ENCODE measurements around the gene SH3PXD2B. TPM values are rescaled to one million over a fixed set of nuclear protein-coding genes. Genes with fewer than 3 reads are reported as not detected.
"Not testable (repeated sequence)": the region's sequence is repeated elsewhere in the genome, so short reads cannot be mapped to it uniquely, and the experiment has no call there.

SH3PXD2B gene
- total RNA-seq, 1 donor: 0.52 TPM

DNA sequence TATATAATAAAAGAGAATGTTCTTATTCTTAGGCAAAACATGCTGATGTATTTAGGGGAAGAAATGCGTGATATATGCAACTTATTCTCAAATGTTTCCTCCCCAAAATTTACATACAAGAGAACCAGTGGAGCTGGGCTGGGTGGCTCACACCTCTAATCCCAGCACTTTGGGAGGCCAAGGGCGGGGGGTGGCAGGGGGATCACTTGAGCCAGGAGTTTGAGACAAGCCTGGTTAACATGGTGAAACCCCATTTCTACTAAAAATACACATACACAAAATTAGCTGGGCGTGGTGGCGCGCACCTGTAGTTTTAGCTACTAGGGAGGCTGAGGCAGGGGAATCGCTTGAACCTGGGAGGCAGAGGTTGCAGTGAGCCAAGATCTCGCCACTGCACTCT lies 143.3 kb downstream of the SH3PXD2B start:
- Histone ChIP-seq H3K4me1 (ENCODE audit: insufficient read depth, low read length) (no peaks in the 10 kb centered on the region), H3K4me3 (ENCODE audit: low read length) (no peak overlapping the region), H3K9me3 (ENCODE audit: low read depth, low read length) (no peaks in the 10 kb centered on the region)

DNA sequence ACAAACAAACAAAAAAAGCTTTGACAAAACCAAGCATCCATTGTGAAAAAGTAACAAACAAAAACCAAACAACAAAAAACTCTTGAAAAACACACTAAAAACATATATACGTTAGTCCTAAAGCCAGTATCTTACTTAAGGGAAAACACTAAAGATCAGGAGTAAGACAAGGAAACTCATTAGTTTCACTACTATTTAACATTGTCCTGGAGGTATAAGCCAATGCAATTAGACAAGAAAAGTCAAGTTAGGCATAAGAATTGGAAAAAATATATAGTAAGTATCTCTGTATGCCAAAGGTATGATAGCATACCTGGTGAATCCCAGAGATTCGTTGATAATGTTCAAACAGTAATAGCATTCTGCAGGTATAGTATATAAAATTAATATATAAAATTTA lies 148.9 kb downstream of the SH3PXD2B start:
- H3K27me3 ChIP-seq (ENCODE audit: insufficient read depth, low read length): no peaks in the 10 kb centered on the region
- H3K4me1 ChIP-seq (ENCODE audit: insufficient read depth, low read length): no peaks in the 10 kb centered on the region
- no peaks in the 10 kb centered on the region for H3K9me3 ChIP-seq (ENCODE audit: low read depth, low read length)
- H3K4me3 ChIP-seq (ENCODE audit: low read length): no peak overlapping the region

More for the DNA sequence above, 143.3 kb downstream of the SH3PXD2B start:
- H3K27me3 ChIP-seq (ENCODE audit: insufficient read depth, low read length): no peaks in the 10 kb centered on the region

DNA sequence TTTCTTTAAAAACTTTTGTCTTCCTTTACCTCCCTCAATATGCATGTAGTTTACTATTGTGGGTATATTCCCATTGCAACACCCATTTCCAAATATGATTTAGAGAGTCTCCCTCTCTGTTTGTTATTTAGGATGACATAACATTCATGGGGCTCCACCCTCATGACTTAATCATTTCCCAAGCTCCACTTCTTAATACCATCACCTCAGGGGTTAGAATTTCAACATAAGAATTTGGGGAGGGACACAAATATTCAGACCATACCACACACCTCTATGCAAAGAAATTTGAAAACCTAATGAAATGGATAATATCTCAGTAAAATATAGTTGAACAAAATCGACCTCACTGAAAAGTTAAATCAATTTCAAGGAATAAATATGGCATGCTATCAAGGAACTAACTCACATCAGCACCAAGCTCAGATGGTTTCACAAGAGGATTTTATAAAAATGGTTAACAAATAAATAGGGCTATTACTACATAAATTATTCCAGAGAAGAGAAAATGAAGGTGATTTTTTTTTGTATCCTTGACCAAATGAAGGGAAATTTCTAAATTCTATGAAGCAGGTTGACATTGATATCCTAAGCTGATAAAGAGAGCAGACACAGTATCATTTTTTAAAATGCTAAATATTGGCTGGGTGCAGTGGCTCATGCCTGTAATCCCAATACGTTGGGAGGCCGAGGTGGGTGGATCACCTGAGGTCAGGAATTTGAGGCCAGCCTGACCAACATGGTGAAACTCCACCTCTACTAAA lies 150.6 kb downstream of the SH3PXD2B start:
- H3K4me1 ChIP-seq (ENCODE audit: insufficient read depth, low read length): no peaks in the 10 kb centered on the region
- H3K4me3 ChIP-seq (ENCODE audit: low read length): no peak overlapping the region
- H3K9me3 ChIP-seq (ENCODE audit: low read depth, low read length): no peaks in the 10 kb centered on the region
- H3K27me3 ChIP-seq (ENCODE audit: insufficient read depth, low read length): no peaks in the 10 kb centered on the region

DNA sequence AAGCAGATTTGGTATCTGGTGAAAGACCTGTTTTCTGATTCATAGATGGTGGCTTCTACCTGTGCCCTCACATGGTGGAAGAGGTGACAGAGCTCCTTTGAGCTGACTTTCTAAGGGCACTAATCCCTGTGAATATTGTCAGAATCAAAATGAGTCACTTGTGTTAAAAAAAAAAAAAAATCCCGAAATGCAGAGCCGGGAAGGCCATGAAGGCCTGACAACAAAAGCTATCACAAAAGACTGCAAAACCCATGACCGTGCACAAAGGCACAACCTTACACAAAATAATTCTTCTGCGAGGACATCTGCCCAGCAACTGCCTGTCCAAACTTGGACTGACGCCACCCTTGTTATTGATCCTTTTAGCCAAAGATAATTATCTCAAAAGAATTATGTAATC lies 151.2 kb downstream of the SH3PXD2B start:
- no peaks in the 10 kb centered on the region for H3K27me3 ChIP-seq (ENCODE audit: insufficient read depth, low read length)
- H3K4me1 ChIP-seq (ENCODE audit: insufficient read depth, low read length): no peaks in the 10 kb centered on the region
- H3K4me3 ChIP-seq (ENCODE audit: low read length): no peak overlapping the region
- H3K9me3 ChIP-seq (ENCODE audit: low read depth, low read length): no peaks in the 10 kb centered on the region

DNA sequence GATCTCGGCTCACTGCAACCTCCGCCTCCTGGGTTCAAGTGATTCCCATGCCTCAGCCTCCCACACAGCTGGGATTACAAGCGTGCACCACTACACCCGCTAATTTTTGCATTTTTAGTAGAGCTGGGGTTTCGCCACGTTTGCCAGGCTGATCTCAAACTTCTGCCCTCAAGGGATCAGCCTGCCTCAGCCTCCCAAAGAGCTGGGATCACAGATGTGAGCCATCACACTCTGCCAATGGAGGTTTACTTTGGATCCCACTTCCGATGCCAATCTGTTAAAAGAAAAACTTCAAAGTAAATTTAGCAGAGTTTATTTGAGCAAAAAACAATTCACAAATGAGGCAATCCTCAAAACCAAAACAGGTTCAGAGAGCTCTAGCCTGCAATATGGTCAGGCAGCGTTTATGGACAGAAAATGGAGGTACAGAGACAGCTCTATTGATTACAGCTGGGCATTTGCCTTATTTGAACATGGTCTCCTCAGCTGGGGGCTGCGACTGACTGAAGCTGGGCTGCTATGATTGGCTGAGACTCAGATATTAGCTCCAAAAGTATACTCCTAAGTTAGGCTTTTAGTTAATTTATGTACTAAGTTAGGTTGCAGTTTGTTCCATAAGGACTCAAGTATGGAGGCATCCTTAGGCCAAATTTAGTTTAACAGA lies 152.1 kb downstream of the SH3PXD2B start:
- Histone ChIP-seq H3K9me3 (ENCODE audit: low read depth, low read length) (no peaks in the 10 kb centered on the region), H3K27me3 (ENCODE audit: insufficient read depth, low read length) (no peaks in the 10 kb centered on the region), H3K4me3 (ENCODE audit: low read length) (no peak overlapping the region), H3K4me1 (ENCODE audit: insufficient read depth, low read length) (no peaks in the 10 kb centered on the region)

DNA sequence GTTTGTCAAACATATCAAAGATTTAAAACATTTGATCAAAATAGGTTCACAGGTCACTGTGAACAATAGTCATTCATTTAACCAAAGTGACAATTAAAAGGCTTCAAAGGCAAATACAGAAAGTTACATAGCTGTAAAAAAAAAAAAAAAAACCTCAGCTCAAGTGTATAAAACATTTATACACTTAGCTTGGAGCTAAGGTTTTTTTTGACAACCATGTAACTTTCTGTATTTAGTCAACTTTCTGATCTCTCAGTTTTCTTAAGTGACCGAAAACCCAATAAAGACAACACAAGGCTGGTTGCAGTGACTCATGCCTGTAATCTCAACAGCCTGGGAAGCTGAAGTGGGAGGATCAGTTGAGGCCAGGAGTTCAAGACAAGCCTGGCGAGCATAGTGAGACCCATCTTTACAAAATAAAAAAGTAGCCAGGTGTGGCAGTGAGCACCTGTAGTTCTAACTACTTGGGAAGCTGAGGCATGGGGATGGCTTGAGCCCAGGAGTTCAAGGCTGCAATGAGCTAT lies 154.3 kb downstream of the SH3PXD2B start:
- H3K9me3 ChIP-seq (ENCODE audit: low read depth, low read length): no peaks in the 10 kb centered on the region
- no peaks in the 10 kb centered on the region for H3K27me3 ChIP-seq (ENCODE audit: insufficient read depth, low read length)
- H3K4me3 ChIP-seq (ENCODE audit: low read length): no peak overlapping the region
- no peaks in the 10 kb centered on the region for H3K4me1 ChIP-seq (ENCODE audit: insufficient read depth, low read length)

DNA sequence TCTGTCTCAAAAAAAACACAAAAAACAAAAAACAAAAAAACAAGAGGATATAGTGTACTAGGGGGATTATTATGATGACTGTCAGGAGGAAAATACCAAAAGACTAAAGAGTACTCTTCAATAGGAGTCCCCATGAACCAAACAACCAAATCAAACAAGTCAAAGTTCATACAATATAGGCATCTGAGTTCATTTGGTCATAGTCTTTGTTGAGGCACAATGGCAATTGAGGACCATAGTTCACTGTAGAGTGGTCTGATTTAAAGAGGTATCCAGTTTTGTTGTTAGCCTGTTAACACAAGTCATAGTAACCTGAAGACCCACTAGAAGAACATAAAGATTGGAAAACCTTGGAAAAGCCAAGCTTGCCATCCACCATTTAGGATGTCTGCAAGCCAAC lies 159.5 kb downstream of the SH3PXD2B start:
- H3K4me1 ChIP-seq (ENCODE audit: insufficient read depth, low read length): peaks cover 5% of the 10 kb centered on the region
- no peaks in the 10 kb centered on the region for H3K27me3 ChIP-seq (ENCODE audit: insufficient read depth, low read length)
- no peak overlapping the region for H3K4me3 ChIP-seq (ENCODE audit: low read length)
- no peaks in the 10 kb centered on the region for H3K9me3 ChIP-seq (ENCODE audit: low read depth, low read length)

DNA sequence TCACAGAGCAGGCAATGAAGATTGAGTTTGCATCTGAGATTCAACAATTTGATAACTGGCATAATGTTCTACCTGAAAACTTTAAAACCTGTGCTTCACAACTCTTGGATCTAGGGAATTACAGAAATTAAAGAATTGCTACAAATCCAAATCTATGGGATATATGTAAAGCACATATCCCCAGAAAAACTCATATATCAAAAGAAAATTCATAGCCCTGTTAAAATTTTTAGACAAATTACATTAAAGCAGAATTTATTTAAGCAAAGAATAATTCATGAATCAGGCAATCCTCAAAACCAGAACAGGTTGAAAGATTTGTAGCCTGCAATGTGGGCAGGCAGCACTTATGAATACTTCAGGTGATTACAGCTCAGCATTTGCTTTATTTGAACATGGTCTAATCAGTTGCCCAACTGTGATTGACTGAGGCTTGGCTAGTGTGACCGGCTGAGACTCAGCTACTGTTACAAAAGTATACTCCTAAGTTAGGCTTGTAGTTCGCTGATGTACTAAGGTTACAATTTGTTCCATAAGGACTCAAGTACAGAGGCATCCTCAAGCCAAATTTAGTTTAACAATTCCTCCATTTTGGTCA lies 160.5 kb downstream of the SH3PXD2B start:
- no peaks in the 10 kb centered on the region for H3K27me3 ChIP-seq (ENCODE audit: insufficient read depth, low read length)
- H3K4me1 ChIP-seq (ENCODE audit: insufficient read depth, low read length): peaks cover 5% of the 10 kb centered on the region
- H3K4me3 ChIP-seq (ENCODE audit: low read length): no peak overlapping the region
- H3K9me3 ChIP-seq (ENCODE audit: low read depth, low read length): no peaks in the 10 kb centered on the region

DNA sequence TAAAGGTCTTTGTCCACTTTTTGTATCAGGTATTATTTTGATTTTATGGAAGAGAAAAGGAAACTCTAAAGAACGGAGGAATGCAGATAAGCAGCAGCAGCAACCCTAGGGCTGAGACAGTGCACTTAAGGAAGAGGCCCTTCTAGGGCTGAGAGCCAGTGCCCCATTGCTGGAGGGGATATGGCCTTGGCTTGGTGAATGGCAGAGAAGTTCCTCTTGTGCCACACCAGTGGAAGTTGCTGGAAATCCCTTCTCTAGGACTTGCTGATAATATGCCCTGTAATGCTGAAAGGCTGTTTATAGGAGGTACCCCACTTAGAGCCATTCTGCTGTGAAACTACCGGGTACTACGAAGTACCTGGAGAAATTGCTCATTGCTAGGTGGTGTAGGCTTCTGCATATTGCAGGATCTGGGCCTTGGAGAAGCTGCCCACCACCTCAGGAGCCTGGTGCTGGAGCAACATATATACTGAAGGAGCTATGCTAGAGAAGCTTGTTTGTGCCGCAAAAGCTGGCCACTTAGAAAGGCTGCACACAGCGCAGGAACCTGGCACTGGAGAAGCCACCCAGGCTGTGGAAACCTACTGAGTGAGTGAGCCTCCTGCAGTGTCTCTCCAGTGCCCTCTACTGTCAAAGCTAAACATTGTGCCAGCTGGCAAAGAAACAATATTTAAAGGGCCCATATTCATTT lies 161.1 kb downstream of the SH3PXD2B start:
- no peaks in the 10 kb centered on the region for H3K9me3 ChIP-seq (ENCODE audit: low read depth, low read length)
- no peak overlapping the region for H3K4me3 ChIP-seq (ENCODE audit: low read length)
- H3K27me3 ChIP-seq (ENCODE audit: insufficient read depth, low read length): no peaks in the 10 kb centered on the region
- peaks cover 5% of the 10 kb centered on the region for H3K4me1 ChIP-seq (ENCODE audit: insufficient read depth, low read length)

DNA sequence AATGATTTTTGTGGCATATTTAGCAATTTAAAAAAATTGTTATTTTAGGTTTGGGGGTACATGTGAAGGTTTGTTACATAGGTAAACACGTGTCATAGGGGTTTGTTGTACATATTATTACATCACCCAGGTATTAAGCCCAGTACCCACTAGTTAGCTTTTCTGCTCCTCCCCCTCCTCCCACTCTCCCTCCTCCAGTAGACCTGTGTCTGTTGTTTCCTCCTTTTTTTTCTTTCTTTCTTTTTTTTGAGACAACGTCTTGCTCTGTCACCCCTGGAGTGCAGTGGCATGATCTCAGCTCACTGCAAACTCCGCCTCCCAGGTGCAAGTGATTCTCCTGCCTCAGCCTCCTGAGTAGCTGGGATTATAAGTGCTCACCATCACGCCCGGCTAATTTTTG lies 162.5 kb downstream of the SH3PXD2B start:
- H3K9me3 ChIP-seq (ENCODE audit: low read depth, low read length); H3K4me3 ChIP-seq (ENCODE audit: low read length); H3K4me1 ChIP-seq (ENCODE audit: insufficient read depth, low read length): not testable (repeated sequence)

DNA sequence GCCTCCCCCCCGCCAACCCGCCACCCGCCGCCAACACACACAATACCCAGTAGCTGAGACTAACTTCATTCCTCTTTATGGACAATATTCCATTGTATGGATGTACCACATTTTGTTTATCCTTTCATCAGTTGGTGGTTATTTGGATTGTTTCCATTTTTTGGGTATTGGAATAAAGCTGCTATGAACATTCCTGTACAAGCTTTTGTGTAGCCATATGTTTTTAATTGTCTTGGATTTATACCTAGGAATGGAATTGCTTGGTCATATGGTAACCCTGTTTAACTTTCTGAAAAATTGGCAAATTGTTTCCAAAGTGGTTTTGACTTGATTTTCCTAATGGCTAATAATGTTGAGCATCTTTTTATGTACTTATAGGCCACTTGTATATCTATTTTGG lies 165.9 kb downstream of the SH3PXD2B start:
- Histone ChIP-seq H3K4me3 (ENCODE audit: low read length) (no peak overlapping the region), H3K9me3 (ENCODE audit: low read depth, low read length) (no peaks in the 10 kb centered on the region), H3K4me1 (ENCODE audit: insufficient read depth, low read length) (peaks cover 12% of the 10 kb centered on the region), H3K27me3 (ENCODE audit: insufficient read depth, low read length) (no peaks in the 10 kb centered on the region)

More for the DNA sequence above, 162.5 kb downstream of the SH3PXD2B start:
- H3K27me3 ChIP-seq (ENCODE audit: insufficient read depth, low read length): not testable (repeated sequence)

DNA sequence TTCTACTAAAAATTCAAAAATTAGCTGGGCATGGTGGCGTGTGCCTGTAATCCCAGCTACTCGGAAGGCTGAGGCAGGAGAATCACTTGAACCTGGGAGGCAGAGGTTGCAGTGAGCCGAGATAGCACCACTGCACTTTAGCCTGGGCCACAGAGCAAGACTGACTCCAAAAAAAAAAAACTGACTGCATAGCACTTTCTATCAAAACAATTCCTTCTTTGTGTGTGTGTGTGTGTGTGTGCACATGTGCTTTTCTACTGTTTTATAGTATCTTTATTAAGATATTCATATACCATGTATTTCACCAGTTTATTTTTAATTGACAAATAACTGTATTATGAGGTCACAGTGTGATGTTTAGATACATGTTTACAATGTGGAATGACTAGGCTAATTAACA lies 167.2 kb downstream of the SH3PXD2B start:
- H3K9me3 ChIP-seq (ENCODE audit: low read depth, low read length); H3K27me3 ChIP-seq (ENCODE audit: insufficient read depth, low read length); H3K4me3 ChIP-seq (ENCODE audit: low read length): not testable (repeated sequence)
- peaks cover 18% of the 10 kb centered on the region for H3K4me1 ChIP-seq (ENCODE audit: insufficient read depth, low read length)

DNA sequence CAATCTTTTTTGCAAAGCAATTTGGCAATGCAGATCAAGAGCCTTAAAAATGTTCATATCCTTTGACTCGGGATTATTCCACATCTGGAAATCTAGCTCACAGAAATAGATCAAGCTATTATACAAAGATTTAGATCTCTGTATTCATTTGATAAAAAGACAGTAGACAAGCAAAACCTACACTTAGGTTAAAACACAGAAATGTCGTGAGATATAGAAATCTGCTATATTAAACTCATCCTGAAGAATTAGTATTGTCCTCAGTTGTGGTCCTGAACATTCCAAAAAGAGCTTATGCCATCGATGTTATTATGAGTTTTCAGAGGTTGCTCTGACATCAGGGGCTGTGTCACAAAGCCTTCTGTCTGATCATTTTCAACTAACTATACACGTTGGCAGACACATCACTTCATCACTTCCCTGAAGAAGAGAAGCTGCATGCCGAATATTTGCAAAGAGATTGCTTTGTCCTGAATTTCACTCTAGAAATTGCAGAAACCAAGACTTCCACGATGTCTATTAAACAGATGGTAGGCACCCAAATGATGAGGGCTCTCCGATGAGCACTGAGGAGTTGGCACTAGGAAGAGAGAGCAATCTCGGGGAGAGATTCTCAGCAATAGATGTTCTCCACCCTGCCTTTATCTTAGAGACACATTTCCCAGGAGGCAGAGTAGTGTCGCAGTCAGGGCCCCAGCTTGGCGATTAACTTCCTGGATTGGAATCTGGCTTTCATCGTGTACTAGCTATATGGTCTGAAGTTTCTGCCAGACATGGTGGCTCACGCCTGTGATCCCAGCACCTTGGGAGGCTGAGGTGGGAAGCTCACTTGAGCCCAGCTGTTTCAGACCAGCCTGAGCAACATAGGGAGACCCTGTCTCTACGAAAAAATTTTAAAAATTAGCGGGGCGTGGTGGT lies 168.8 kb downstream of the SH3PXD2B start:
- no peak overlapping the region for H3K4me3 ChIP-seq (ENCODE audit: low read length)
- H3K9me3 ChIP-seq (ENCODE audit: low read depth, low read length): no peaks in the 10 kb centered on the region
- no peaks in the 10 kb centered on the region for H3K27me3 ChIP-seq (ENCODE audit: insufficient read depth, low read length)
- peaks cover 20% of the 10 kb centered on the region for H3K4me1 ChIP-seq (ENCODE audit: insufficient read depth, low read length)

DNA sequence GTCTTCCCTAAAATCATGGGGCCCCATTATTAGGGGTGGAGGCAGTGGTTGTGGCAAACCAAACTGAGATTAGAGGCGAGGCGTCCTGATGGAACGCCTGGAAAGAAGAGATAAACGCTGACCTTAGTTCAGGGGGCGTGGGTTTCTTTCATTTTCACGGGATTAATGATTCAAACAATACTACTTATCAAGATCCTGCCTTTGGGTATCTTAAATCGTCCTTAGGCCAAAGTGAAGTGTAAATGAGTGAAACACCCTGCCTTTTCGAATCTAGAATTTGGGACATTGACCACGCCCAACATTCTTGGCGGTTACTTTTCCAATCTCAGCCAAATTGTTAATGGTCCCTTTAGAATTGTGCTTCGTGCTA lies 169.7 kb downstream of the SH3PXD2B start:
- Histone ChIP-seq H3K4me1 (ENCODE audit: insufficient read depth, low read length) (peaks cover 20% of the 10 kb centered on the region), H3K4me3 (ENCODE audit: low read length) (peak overlapping the region; percentile 56), H3K9me3 (ENCODE audit: low read depth, low read length) (no peaks in the 10 kb centered on the region), H3K27me3 (ENCODE audit: insufficient read depth, low read length) (no peaks in the 10 kb centered on the region)

Data from mononuclear cell (primary cell).